ENCODE results near the gene ZNF32.
A peak's percentile ranks its signal among the peaks of the same experiment; 100 is the strongest.
"Not testable (repeated sequence)": the region's sequence is repeated elsewhere in the genome, so short reads cannot be mapped to it uniquely, and the experiment has no call there.

Gene ZNF32

DNA sequence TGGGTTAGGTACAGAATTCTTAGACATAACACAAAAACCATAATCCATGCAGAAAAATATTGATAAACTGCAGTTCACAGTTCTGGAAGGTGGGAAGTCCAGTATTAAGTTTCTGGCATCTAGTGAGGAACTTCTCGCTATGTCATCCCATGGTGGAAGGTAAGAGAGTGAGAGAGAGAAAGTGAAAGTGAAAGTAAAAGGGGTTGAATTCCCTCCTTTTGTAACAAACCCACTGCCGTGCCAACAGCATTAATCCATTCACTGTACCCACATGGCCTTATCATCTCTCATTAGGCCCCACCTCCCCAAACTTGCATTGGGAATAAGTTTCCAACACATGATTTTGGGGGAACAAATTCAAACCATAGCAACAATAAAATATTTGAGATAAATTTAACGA is 25.3 kb downstream of the ZNF32 start:
- peak in 1 of 2 donors; percentile 53 for DNase-seq

DNA sequence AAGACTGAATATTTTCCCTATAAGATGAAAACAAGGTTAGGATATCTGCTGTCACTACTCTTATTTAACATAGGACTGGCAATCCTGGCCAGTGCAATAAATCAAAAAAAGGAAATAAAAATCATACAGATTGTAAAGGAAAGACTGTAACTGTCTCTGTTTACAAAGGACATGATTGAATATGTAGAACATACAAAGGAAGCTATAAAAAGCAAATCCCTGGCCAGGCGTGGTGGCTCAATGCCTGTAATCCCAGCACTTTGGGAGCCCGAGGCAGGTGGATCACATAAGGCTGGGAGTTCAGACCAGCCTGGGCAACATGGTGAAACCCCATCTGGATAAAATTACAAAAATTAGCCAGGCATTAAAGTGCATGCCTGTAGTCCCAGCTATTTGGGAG is 26.6 kb downstream of the ZNF32 start:
- DNase-seq, result no peak

DNA sequence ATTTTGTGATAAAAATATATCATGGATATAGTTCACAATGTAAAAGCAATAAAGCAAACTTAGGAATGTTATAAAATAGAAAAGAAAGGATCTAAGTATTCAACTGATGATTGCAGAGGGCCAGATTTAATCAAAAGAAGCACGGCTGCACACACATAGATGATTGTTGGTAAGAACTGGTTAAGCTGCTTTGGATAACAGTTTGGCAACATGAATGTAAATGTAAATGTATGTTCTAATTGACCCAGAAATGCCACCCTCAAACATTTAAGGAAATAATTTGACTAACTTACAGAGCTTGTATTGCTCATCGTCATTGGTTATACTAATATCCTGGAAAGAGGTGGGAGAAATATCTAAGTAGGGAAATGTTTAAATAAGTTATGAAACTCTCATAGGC is 29.3 kb downstream of the ZNF32 start:
- no peak for DNase-seq

DNA sequence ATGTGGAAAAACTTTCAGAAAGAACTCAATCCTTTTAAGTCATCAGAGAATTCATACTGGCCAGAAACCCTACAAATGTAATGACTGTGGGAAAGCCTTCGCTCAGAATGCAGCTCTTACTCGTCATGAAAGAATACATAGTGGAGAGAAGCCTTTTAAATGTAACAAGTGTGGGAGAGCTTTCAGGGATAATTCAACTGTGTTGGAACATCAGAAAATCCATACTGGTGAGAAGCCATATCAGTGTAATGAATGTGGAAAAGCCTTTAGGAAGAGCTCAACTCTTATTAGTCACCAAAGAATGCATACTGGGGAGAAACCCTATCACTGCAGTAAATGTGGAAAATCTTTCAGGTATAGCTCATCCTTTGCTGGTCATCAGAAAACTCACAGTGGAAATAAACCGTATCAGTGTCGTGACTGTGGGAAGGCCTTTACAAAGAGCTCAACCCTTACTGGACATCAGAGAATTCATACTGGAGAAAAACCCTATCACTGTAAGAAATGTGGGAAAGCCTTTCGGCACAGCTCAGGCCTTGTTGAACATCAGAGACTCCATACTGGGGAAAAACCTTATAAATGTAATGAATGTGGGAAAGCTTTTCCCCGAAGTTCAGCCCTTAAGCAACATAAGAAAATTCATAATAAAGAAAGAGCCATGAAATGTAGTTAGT is 31.8 kb downstream of the ZNF32 start:
- DNase-seq, result no peak

DNA sequence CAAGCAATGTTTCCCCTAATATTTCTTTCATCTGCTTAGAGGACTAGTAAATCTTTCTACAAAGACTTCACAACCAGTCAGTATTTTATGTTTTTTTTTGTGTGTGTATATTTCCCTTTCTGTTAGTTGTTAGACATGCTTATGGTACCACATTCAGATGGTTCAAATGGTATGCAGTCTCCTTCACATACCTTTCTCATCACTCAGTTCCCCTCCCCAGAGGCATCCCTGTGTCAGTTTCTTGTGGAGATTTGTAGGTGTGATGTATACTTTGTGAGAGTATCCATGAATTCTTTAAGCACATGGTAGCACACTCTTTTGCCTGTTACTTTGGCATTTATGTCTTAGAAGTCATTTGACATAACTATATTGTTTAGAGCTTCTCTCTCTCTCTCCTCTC is 38.0 kb downstream of the ZNF32 start:
- DNase-seq, result no peak

DNA sequence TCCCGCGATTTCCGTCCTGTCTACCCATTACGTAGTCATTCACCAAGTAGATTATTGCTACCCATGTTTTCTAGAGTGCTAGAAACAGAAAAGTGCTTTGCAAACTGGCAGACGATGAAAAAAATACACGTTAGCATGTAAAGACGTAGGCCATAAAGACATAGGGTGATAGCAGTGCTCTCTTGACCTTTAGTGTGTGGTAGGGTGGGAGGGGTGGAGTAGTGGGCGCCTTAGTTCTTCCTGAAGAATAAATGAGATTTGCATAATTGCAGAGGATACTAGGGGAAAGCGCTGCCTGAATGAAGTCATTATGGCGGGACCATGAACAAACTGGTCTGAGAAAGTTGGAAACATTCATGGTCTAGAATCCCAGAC is 41.5 kb downstream of the ZNF32 start:
- no peak for DNase-seq

DNA sequence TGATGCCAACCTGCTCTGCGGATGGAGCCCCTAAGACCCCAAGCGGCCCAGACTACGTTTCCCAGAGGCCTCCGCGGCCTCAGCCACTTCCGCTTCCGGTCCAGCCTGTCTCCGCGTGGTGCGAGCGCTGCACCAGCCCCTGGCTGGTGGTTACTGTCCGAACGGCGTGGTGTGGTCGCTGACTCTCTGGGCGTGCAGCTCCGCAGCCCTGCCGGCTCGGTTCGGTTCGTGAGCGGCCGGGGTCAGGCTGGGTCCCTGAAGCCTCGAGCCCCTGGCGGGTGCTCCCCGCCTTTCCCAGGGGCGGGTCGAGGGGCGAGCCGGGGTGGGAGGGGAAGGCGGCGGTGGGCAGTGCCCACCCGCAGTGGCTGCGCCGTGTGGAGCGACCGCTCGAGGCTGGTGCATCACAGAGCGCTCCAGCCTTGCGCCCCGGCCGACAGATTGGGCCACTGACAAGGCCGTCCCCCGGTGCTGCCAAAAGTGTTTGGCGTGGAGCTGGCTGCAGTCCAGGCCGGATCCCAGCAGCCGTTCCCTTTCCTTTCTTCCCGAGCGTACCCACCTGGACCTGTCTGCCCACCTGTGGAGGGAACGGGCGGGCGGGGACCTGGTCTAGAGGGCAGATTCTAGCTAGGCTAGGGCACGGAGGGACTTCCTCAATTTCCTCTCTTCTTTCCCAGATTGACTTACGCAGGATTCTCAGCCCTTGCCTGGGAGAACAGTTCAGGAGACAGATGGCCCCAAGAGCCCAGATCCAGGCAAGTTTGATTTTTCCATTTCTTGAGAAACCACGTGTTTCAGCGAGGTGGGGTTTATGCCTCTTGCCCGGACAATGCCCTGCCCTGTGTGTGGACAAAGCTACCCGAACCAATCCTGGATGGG is 42.1 kb downstream of the ZNF32 start, which contains the start of gene ZNF485:
Gene ZNF485 (plus strand): TSS at position 116 of the 876 bp plus-strand sequence. CDS start 613 bp downstream, at position 729.
- peak; percentile 65 to 69 for DNase-seq

DNA sequence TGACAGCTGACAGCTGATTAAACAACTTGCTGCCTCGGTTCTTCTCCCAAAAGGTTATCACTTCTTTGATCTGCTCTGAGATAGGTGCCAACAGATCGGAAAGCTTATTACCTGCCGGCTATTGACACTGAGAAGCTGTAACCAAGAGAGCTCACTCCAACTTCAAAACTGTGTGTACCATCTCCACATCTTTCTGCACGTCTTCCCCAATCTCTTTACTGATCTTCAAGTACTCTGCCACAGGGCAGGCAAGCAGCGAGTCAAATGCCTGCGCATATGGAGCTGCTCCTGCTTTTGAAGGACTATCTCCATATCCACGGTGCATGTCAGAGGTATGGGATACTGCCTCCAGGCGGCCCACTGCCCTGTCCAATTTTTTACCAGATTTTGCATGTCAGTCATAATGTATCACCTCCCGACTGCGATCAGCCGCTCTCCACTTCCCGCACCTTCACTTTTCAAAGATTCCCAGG is 42.8 kb downstream of the ZNF32 start:
- DNase-seq, result no peak

DNA sequence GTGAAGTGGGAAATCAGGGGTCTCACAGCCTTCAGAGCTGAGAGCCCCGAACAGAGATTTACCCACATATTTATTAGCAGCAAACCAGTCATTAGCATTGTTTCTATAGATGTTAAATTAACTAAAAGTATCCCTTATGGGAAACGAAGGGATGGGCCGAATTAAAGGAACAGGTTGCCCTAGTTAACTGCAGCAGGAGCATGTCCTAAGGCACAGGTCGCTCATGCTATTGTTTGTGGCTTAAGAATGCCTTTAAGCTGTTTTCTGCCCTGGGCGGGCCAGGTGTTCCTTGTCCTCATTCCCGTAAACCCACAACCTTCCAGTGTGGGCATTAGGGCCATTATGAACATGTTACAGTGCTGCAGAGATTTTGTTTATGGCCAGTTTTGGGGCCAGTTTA is 47.1 kb downstream of the ZNF32 start:
- DNase-seq, result not testable (repeated sequence)

DNA sequence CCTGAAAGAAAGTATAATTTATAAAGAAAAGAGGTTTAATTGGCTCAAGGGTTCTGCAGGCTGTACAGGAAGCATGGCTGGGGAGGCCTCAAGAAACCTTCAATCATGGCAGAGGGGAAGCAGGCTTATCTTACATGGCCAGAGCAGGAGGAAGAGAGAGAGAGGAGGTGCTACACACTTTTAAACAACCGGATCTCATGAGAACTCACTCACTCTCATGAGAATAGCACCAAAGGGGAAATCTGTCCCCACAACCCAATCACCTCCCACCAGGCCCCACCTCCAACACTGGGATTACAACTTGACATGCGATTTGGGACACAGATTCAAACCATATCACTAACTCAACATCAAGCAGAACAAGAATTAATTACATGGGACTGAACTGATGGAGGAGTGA is 49.3 kb downstream of the ZNF32 start:
- no peak for DNase-seq

DNA sequence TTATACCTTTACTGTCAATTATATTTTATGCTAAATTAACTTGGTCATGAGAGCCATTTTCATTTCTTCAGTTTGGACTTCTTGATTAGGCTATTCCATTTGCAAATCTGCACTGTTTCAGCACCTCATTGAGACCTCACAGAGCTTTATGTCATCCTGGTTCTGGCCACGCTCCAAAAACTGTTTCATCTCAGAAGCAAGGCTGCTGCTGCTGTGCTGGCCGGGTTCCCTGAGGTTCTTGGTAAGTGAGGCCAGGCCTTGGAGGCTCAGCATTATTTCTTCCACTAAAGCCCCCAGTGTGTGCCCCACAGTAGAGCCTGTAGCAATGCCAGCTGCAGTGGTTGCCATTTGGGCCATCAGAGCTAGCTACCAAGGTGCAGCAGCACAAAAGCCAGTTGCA is 50.2 kb downstream of the ZNF32 start:
- no peak for DNase-seq

DNA sequence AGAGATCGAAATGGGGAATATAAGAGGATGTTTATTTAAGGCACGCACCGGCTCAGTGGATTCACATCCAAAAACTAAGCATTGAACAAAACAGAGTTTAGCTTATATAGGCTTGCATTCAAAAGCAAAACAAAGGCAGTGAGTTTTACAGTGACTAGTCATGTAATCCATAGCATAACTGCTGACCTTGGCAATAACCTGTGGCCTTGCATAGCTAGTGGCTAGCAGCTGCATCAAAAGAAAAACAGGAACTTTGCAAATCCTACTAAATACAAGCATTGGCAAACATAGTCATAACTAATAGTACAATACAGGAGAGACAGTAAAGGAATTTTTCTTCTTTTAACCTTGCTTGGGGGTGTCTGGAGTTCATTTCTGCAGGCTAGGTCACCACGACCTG is 52.1 kb downstream of the ZNF32 start:
- no peak for DNase-seq

DNA sequence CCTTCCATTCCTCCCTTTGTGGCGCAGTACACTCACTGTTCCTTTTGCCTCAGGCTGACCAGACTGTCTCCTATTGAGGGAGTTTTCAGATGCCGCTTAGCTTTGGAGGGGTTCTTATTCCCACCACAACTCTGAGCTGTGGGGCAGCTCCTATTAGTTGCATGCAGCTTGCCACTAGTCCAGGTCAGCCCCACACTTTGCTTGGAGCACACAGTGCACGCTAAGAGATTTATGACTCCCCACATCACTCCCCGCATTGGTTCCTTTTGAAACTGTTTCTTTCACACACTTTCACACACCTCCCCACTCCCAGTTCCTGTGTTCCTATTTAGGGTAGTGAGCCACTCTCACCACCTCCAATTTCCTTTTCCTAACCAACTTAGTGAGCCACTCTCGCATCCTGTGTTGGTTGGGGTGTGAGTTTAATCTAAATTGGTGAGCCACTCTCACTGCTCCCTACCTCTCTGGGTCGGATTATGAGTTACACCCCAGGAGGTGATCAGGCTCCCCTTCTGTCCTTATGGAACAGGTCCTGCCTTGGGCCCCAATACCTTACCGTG is 52.9 kb downstream of the ZNF32 start:
- DNase-seq, result peak in 1 of 2 donors; percentile 38

DNA sequence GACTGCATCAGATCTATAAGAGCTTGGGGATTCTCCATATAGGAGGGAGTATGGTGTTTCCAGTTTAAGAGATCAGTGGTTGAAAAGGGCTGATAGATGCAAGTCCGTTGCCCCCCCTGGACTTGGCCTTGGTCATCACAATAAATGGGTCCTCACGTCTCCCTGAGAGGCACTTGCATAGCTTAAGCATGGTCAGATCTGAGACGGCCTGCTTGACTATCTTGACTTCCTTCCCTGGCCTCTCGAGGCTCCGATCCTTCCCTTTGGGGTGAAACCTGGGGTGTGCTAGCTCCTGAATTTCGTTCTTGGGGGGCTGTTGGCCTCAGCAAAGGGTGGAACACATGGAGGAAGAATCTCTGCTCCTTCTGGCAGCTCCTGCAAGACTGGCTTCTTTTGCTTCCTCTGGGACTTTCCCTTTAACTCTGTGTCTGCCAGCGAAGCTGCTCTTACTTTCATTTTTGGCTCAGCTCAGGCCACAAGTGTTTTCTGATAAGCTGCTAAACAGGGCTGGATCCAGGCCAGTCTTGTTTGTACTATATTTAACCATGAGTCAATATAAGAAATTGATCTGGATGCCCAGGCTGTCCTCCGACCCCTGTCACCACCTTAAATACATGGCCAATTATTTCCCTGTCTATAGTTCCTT is 53.6 kb downstream of the ZNF32 start:
- DNase-seq, result peak; percentile 39 to 63

Measured in CD4-positive, alpha-beta T cell treated with Interleukin-4 for 1 hour (primary cell).